ENCODE data around the gene CYBA. TPM values are rescaled to one million over a fixed set of nuclear protein-coding genes. Genes with fewer than 3 reads are reported as not detected.

Gene CYBA
- total and polyA plus RNA-seq, 10 of the 15 experiments (the other 5 are each of a cell fraction or from before 2014, with no cell fraction given): 0.55 to 598 (median 258) TPM

DNA sequence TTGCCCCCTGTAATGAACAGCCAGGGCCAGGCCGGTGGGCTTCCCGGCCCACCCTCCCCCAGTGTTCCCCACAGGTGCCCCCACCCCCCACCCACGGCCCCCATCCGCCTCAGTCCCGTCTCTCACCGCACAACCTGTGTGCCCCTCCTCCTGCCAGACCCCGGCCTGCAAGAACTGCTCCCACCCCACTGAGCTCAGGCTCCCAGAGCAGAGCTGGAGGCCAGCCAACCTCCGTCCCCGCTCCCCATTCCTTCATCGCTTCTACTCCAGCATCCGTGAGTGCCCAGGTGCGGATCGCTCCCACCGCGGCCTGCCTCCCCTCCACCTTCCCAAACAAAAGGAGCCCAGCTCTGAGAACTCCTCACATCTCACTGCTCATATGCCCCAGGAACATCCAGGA, 7.9 kb upstream of the CYBA start:
- Histone ChIP-seq H3K79me2 (ENCODE audit: control insufficient read depth, insufficient read depth, low read length) (peaks cover 45% of the 10 kb centered on the region), H2AFZ (ENCODE audit: control insufficient read depth, low read depth, low read length) (no peak overlapping the region), H3K9me3 (replicated peaks; ENCODE audit: control insufficient read depth, insufficient read depth, low read length) (no peaks in the 10 kb centered on the region), H3K4me1 (ENCODE audit: control insufficient read depth, insufficient read depth, low read length) (peaks cover 6% of the 10 kb centered on the region; the same call in 1 of the 2 replicates), H3K27ac (ENCODE audit: control insufficient read depth, insufficient read depth) (no peak overlapping the region), H3K4me2 (ENCODE audit: control insufficient read depth, insufficient read depth) (no peak overlapping the region), H3K27me3 (replicated peaks in 1 of 2; ENCODE audit: control insufficient read depth in 2 of 2, insufficient read depth in 2 of 2, low read length in 1 of 2) (no peaks in the 10 kb centered on the region), H3K4me3 (no peak overlapping the region), H3K36me3 (ENCODE audit: control insufficient read depth in 2 of 2, insufficient read depth in 2 of 2, low read length in 1 of 2) (peaks cover 6 to 16% of the 10 kb centered on the region in 2 experiments; a peak in 3 of 4 replicates), H3K9ac (ENCODE audit: control insufficient read depth, insufficient read depth, low read length) (no peak overlapping the region), H4K20me1 (ENCODE audit: control insufficient read depth, insufficient read depth) (no peaks in the 10 kb centered on the region)
- WGBS (ENCODE audit: insufficient coverage, insufficient replicate concordance, low lambda C conversion rate, missing lambda C conversion rate): 98% methylated on average over 11 of the region's 15 CpGs
- in situ Hi-C loops (cut with MboI): no loop called here
- intact Hi-C loops (cut with micrococcal nuclease; ENCODE audit: unreplicated experiment): no loop called here
- ChIA-PET SMC1A (ENCODE audit: uncharacterized antibody, unreplicated experiment) (no interaction called here), RAD21 (ENCODE audit: unreplicated experiment) (no interaction called here), CTCF (no interaction called here), POLR2A (no interaction called here)
- DNase-seq (ENCODE audit: low read depth, low spot score): no peak
- no TSS peak for BruUV-seq (replicated peaks)
- no peak for ATAC-seq
- no peak for TF ChIP-seq SIN3A (IDR thresholded peaks at IDR 0.05; ENCODE audit: low read depth, low read length)
- no peak for FAIRE-seq

DNA sequence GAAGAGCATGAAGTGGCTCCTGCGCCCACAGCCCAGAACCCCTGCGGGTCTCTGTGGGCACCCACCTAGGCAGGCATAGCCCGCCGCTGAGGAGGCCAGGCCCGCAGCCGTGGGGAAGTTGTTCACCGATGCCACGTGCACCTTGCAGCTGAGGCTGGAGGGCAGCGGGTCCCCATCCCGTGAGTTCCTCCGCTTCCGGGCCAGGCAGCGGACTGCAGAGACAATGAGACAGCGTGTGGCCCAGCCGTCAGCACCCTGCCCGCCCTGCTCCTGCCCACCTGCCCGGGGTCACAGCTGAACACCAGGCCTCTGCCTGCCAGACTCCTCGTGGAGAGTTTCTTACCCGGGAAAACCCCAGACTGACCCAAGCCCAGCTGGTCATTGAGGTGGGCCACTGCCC, 6.5 kb upstream of the CYBA start:
- H3K4me3 ChIP-seq: no peak overlapping the region
- no peak for ATAC-seq
- 97% methylated on average over 19 of the region's 19 CpGs for WGBS (ENCODE audit: insufficient coverage, insufficient replicate concordance, low lambda C conversion rate, missing lambda C conversion rate)
- peaks cover 9% of the 10 kb centered on the region for H3K4me1 ChIP-seq (ENCODE audit: control insufficient read depth, insufficient read depth, low read length)
- ChIA-PET SMC1A (ENCODE audit: uncharacterized antibody, unreplicated experiment) (no interaction called here), CTCF (no interaction called here), RAD21 (ENCODE audit: unreplicated experiment) (no interaction called here), POLR2A (no interaction called here)
- no peak overlapping the region for H3K27ac ChIP-seq (ENCODE audit: control insufficient read depth, insufficient read depth)
- H4K20me1 ChIP-seq (ENCODE audit: control insufficient read depth, insufficient read depth): no peaks in the 10 kb centered on the region
- intact Hi-C loops (cut with micrococcal nuclease; ENCODE audit: unreplicated experiment) (no loop called here), in situ Hi-C loops (cut with MboI) (no loop called here)
- peaks cover 6 to 19% of the 10 kb centered on the region in 2 experiments for H3K36me3 ChIP-seq (ENCODE audit: control insufficient read depth in 2 of 2, insufficient read depth in 2 of 2, low read length in 1 of 2)
- no peak for FAIRE-seq
- DNase-seq (ENCODE audit: low read depth, low spot score): no peak
- H3K4me2 ChIP-seq (ENCODE audit: control insufficient read depth, insufficient read depth): no peak overlapping the region
- BruUV-seq (replicated peaks): no TSS peak
- no peak overlapping the region for H3K9ac ChIP-seq (ENCODE audit: control insufficient read depth, insufficient read depth, low read length)
- H2AFZ ChIP-seq (ENCODE audit: control insufficient read depth, low read depth, low read length): no peak overlapping the region
- peaks cover 33% of the 10 kb centered on the region for H3K79me2 ChIP-seq (ENCODE audit: control insufficient read depth, insufficient read depth, low read length)
- TF ChIP-seq SRF (IDR thresholded peaks at IDR 0.05; ENCODE audit: low read depth in 2 of 2, low read length in 2 of 2): no peak
- no peak for TF ChIP-seq IKZF1 (conservative IDR thresholded peaks at IDR 0.05)
- TF ChIP-seq POLR2AphosphoS5 (IDR thresholded peaks at IDR 0.05; ENCODE audit: low read length): no peak
- TF ChIP-seq ZSCAN29 (IDR thresholded peaks at IDR 0.05): no peak
- TF ChIP-seq PAX5 (IDR thresholded peaks at IDR 0.05; ENCODE audit: borderline replicate concordance, low read depth, low read length): no peak
- TF ChIP-seq, protein P1, sequence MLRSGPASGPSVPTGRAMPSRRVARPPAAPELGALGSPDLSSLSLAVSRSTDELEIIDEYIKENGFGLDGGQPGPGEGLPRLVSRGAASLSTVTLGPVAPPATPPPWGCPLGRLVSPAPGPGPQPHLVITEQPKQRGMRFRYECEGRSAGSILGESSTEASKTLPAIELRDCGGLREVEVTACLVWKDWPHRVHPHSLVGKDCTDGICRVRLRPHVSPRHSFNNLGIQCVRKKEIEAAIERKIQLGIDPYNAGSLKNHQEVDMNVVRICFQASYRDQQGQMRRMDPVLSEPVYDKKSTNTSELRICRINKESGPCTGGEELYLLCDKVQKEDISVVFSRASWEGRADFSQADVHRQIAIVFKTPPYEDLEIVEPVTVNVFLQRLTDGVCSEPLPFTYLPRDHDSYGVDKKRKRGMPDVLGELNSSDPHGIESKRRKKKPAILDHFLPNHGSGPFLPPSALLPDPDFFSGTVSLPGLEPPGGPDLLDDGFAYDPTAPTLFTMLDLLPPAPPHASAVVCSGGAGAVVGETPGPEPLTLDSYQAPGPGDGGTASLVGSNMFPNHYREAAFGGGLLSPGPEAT (IDR thresholded peaks at IDR 0.05; ENCODE audit: low read depth): no peak
- TF ChIP-seq SMAD5 (IDR thresholded peaks at IDR 0.05; ENCODE audit: low read depth): no peak
- no peak for TF ChIP-seq KAT2A (conservative IDR thresholded peaks at IDR 0.05; ENCODE audit: control insufficient read depth, low read depth, low read length)
- no peak for TF ChIP-seq CHD1 (IDR thresholded peaks at IDR 0.05; ENCODE audit: low read depth, low read length)
- TF ChIP-seq, protein P2, sequence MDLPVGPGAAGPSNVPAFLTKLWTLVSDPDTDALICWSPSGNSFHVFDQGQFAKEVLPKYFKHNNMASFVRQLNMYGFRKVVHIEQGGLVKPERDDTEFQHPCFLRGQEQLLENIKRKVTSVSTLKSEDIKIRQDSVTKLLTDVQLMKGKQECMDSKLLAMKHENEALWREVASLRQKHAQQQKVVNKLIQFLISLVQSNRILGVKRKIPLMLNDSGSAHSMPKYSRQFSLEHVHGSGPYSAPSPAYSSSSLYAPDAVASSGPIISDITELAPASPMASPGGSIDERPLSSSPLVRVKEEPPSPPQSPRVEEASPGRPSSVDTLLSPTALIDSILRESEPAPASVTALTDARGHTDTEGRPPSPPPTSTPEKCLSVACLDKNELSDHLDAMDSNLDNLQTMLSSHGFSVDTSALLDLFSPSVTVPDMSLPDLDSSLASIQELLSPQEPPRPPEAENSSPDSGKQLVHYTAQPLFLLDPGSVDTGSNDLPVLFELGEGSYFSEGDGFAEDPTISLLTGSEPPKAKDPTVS (IDR thresholded peaks at IDR 0.05; ENCODE audit: low read depth, low read length): no peak
- TF ChIP-seq EP300 (IDR thresholded peaks at IDR 0.05; ENCODE audit: borderline replicate concordance in 1 of 2, control insufficient read depth in 1 of 2, low read depth in 2 of 2, low read length in 2 of 2): no peak
- no peak for TF ChIP-seq NBN (IDR thresholded peaks at IDR 0.05)
- no peak for TF ChIP-seq MTA3 (IDR thresholded peaks at IDR 0.05; ENCODE audit: borderline replicate concordance, low read length)
- H3K27me3 ChIP-seq (replicated peaks in 1 of 2; ENCODE audit: control insufficient read depth in 2 of 2, insufficient read depth in 2 of 2, low read length in 1 of 2): no peaks in the 10 kb centered on the region
- H3K9me3 ChIP-seq (replicated peaks; ENCODE audit: control insufficient read depth, insufficient read depth, low read length): no peaks in the 10 kb centered on the region

Measured in GM12878 (cell line).